ENCODE data around the gene CACNA2D4.

The CACNA2D4 gene

GRCh38 chr12:1917172-1918070 is 1.0 kb downstream of the CACNA2D4 start:
- no peak for DNase-seq (ENCODE audit: low read depth)
- no peak for TF ChIP-seq CTCF (IDR thresholded peaks at IDR 0.05; ENCODE audit: low read depth, low read length, missing control alignments)
- no peak overlapping the region for H3K4me3 ChIP-seq (ENCODE audit: low read depth, low read length)

- H3K4me3 ChIP-seq (ENCODE audit: low read depth, low read length) = no peak overlapping the region
- no peak for TF ChIP-seq CTCF (IDR thresholded peaks at IDR 0.05; ENCODE audit: low read depth, low read length, missing control alignments)
- DNase-seq (ENCODE audit: low read depth) = no peak
Observed at GRCh38 chr12:1916371-1917171, 1.9 kb downstream of the CACNA2D4 start.

GRCh38 chr12:1915082-1915968 is 3.1 kb downstream of the CACNA2D4 start:
- no peak for TF ChIP-seq CTCF (IDR thresholded peaks at IDR 0.05; ENCODE audit: low read depth, low read length, missing control alignments)
- no peak for DNase-seq (ENCODE audit: low read depth)
- H3K4me3 ChIP-seq (ENCODE audit: low read depth, low read length) = no peak overlapping the region

GRCh38 chr12:1914114-1914911 is 4.1 kb downstream of the CACNA2D4 start:
- no peak for DNase-seq (ENCODE audit: low read depth)
- no peak overlapping the region for H3K4me3 ChIP-seq (ENCODE audit: low read depth, low read length)
- TF ChIP-seq CTCF (IDR thresholded peaks at IDR 0.05; ENCODE audit: low read depth, low read length, missing control alignments) = no peak

- no peak for TF ChIP-seq CTCF (IDR thresholded peaks at IDR 0.05; ENCODE audit: low read depth, low read length, missing control alignments)
- no peak overlapping the region for H3K4me3 ChIP-seq (ENCODE audit: low read depth, low read length)
- DNase-seq (ENCODE audit: low read depth) = no peak
Observed at GRCh38 chr12:1913377-1914113, 4.9 kb downstream of the CACNA2D4 start.
